GM21619 (cell line): Measurements from ENCODE around the gene PTGER4.

Source experiments
- ATAC-seq: cut with Tn5 transposase; IDR thresholded peaks from one replicate; pipeline ENCODE4 v1.9.1; 2021; ENCODE audit not compliant: unreplicated experiment

PTGER4 gene

GRCh38 chr5:40669606-40670390 lies 9.9 kb upstream of the PTGER4 start:
- no peak for ATAC-seq

- no peak for ATAC-seq
Observed at GRCh38 chr5:40672425-40672824, 7.3 kb upstream of the PTGER4 start.

- ATAC-seq: no peak
Observed at GRCh38 chr5:40674661-40675235, 5.0 kb upstream of the PTGER4 start.

- ATAC-seq: no peak
Observed at GRCh38 chr5:40675396-40676133, 4.2 kb upstream of the PTGER4 start.

GRCh38 chr5:40676613-40677343 lies 2.9 kb upstream of the PTGER4 start:
- ATAC-seq: no peak

GRCh38 chr5:40677456-40677855 lies 2.3 kb upstream of the PTGER4 start:
- ATAC-seq: no peak

- no peak for ATAC-seq
Observed at GRCh38 chr5:40678026-40678425, 1.7 kb upstream of the PTGER4 start.

- ATAC-seq: no peak
Observed at GRCh38 chr5:40678460-40679147, 1.1 kb upstream of the PTGER4 start.

- peak; percentile 72 for ATAC-seq
Observed at GRCh38 chr5:40679148-40679912, 385 bp upstream of the PTGER4 start.

- no peak for ATAC-seq
Observed at GRCh38 chr5:40680741-40681362, 1.1 kb downstream of the PTGER4 start.

- peak; percentile 28 for ATAC-seq
Observed at GRCh38 chr5:40681363-40682153, 1.8 kb downstream of the PTGER4 start.

- no peak for ATAC-seq
Observed at GRCh38 chr5:40682154-40683017, 2.7 kb downstream of the PTGER4 start.

GRCh38 chr5:40683305-40683704 lies 3.6 kb downstream of the PTGER4 start:
- ATAC-seq: no peak

- no peak for ATAC-seq
Observed at GRCh38 chr5:40685193-40685592, 5.5 kb downstream of the PTGER4 start.

- no peak for ATAC-seq
Observed at GRCh38 chr5:40685976-40686486, 6.3 kb downstream of the PTGER4 start.

- ATAC-seq: no peak
Observed at GRCh38 chr5:40687321-40687720, 7.6 kb downstream of the PTGER4 start.

- peak; percentile 84 for ATAC-seq
Observed at GRCh38 chr5:40688127-40688761, 8.5 kb downstream of the PTGER4 start.
